ENCODE measurements around the gene UQCC2.

DNA sequence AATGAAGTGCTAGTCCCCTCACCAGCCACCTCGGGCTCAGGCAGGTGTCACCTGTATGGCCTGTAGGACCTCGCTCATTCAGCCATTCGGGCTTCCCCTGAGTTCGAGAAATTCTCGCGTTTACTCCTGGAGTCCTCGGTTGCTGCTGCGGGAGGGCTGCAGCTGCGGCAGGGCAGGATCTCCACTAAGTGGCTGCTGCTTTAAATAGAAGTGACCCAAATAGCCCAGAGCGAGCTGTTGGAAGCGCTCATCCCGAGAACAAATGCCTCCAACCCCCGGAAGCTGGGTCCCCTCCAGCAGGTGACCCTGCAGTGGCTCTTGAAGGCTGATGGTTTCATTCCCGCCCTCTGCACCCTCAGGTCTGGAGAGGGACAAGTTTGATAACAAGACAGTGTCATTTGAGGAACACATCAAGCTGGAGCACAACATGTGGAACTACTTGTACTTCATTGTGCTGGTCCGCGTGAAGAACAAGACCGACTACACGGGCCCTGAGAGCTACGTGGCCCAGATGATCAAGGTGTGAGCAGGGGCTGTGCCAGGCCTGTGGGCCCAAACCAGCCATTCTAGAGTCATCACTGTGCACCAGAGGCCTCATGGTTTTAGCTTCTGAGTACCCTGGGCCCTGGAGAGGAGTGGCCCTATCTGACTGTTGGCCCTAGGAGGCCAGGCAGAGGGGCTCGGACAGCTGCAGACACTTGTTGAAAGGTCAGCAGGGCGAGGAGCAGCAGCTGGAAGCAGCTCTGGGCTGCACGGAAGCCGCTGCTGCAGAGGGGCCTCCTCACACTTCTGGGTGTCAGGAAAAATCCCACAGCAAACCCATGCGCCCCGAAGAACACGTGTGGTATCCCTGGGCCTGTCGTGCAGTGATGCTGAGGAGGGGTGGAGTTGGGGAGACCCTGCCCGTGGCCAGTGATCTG, 18.1 kb downstream of the UQCC2 start:
- TF ChIP-seq, protein P1, sequence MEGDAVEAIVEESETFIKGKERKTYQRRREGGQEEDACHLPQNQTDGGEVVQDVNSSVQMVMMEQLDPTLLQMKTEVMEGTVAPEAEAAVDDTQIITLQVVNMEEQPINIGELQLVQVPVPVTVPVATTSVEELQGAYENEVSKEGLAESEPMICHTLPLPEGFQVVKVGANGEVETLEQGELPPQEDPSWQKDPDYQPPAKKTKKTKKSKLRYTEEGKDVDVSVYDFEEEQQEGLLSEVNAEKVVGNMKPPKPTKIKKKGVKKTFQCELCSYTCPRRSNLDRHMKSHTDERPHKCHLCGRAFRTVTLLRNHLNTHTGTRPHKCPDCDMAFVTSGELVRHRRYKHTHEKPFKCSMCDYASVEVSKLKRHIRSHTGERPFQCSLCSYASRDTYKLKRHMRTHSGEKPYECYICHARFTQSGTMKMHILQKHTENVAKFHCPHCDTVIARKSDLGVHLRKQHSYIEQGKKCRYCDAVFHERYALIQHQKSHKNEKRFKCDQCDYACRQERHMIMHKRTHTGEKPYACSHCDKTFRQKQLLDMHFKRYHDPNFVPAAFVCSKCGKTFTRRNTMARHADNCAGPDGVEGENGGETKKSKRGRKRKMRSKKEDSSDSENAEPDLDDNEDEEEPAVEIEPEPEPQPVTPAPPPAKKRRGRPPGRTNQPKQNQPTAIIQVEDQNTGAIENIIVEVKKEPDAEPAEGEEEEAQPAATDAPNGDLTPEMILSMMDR (IDR thresholded peaks at IDR 0.05; ENCODE audit: low read length) = no peak
- no peak for TF ChIP-seq EZH2 (IDR thresholded peaks at IDR 0.05; ENCODE audit: borderline replicate concordance, low read length)
